Measurements from ENCODE around the gene GPR173.

Gene GPR173

GRCh38 chrX:53071604-53072417 lies 23.2 kb downstream of the GPR173 start:
- DNase-seq, result peak; percentile 42 to 62

- no peak for DNase-seq
Measured at GRCh38 chrX:53072418-53073114, 24.0 kb downstream of the GPR173 start.

GRCh38 chrX:53073115-53073586 lies 24.6 kb downstream of the GPR173 start:
- no peak for DNase-seq

- DNase-seq, result no peak
Measured at GRCh38 chrX:53075011-53075410, 26.4 kb downstream of the GPR173 start.

- DNase-seq, result no peak
Measured at GRCh38 chrX:53076671-53077070, 28.1 kb downstream of the GPR173 start.

- DNase-seq, result no peak
Measured at GRCh38 chrX:53077207-53078197, 28.9 kb downstream of the GPR173 start.

GRCh38 chrX:53078943-53079342 lies 30.4 kb downstream of the GPR173 start:
- no peak for DNase-seq

GRCh38 chrX:53080628-53081580 lies 32.3 kb downstream of the GPR173 start:
- peak in 1 of 2 experiments; percentile 36 for DNase-seq

GRCh38 chrX:53081925-53082772 lies 33.6 kb downstream of the GPR173 start, which contains the start of gene TSPYL2:
Gene TSPYL2 (plus strand): TSS chrX:53082367. CDS start chrX:53082499, 132 bp downstream.
- peak; percentile 88 to 94 for DNase-seq

GRCh38 chrX:53082773-53083616 lies 34.4 kb downstream of the GPR173 start:
- no peak for DNase-seq

GRCh38 chrX:53084043-53084570 lies 35.5 kb downstream of the GPR173 start:
- no peak for DNase-seq

- DNase-seq, result no peak
Measured at GRCh38 chrX:53084863-53085262, 36.3 kb downstream of the GPR173 start.

GRCh38 chrX:53085661-53086229 lies 37.2 kb downstream of the GPR173 start:
- DNase-seq, result no peak

- DNase-seq, result no peak
Measured at GRCh38 chrX:53086464-53086863, 37.9 kb downstream of the GPR173 start.

- no peak for DNase-seq
Measured at GRCh38 chrX:53087388-53087831, 38.8 kb downstream of the GPR173 start.

GRCh38 chrX:53088136-53088974 lies 39.8 kb downstream of the GPR173 start:
- DNase-seq, result peak; percentile 72 to 90

- peak in 1 of 2 experiments; percentile 28 for DNase-seq
Measured at GRCh38 chrX:53089224-53089842, 40.7 kb downstream of the GPR173 start.

Measured in stimulated activated CD4-positive, alpha-beta T cell treated with anti-CD3 and anti-CD28 coated beads, Interleukin-4, amount 100 ng/mL, for 4 hours (primary cell).